ENCODE results near the gene SOX5. TPM values are rescaled to one million over a fixed set of nuclear protein-coding genes. Genes with fewer than 3 reads are reported as not detected.
A peak's percentile ranks its signal among the peaks of the same experiment; 100 is the strongest.

SOX5 gene
- total and polyA plus RNA-seq, 9 of the 15 experiments (the other 6 are each of a cell fraction or from before 2014, with no cell fraction given): 8.3 to 16.5 (median 11.9) TPM

- TF ChIP-seq PKNOX1 (IDR thresholded peaks at IDR 0.05): peak; percentile 78
- TF ChIP-seq KLF13 (tag; IDR thresholded peaks at IDR 0.05; ENCODE audit: borderline replicate concordance, low read depth): no peak
- 0 out of 6 replicates have a peak, but pooled peaks of 1 of the 3 experiments have one; percentile 13 for TF ChIP-seq CTCF (IDR thresholded peaks at IDR 0.05 in 2 of 3, conservative IDR thresholded peaks at IDR 0.05 in 1 of 3; ENCODE audit: insufficient read depth in 2 of 3, low read depth in 1 of 3, low read length in 3 of 3)
- TF ChIP-seq SOX6 (IDR thresholded peaks at IDR 0.05): peak; percentile 78
- TF ChIP-seq KDM4B (IDR thresholded peaks at IDR 0.05; ENCODE audit: borderline replicate concordance in 2 of 2, low read depth in 1 of 2): no peak
- TF ChIP-seq HDAC2 (IDR thresholded peaks at IDR 0.05): peak; percentile 13; the same call in 1 of the 2 replicates
- TF ChIP-seq TGIF2 (CRISPR knock-in tag; IDR thresholded peaks at IDR 0.05): no peak
These were observed 822 bp upstream of the SOX5 start (continued) for GRCh38 chr12:23950210-23950774.

GRCh38 chr12:23948291-23948690 lies 1.2 kb downstream of the SOX5 start:
- no peaks in the 10 kb centered on the region for H3K79me2 ChIP-seq (ENCODE audit: control insufficient read depth, insufficient read depth, low read length)
- CTCF ChIA-PET (ENCODE audit: low intra/inter-chr PET ratio): interaction anchor here (0.6 kb wide), 1 partner anchor 817 kb away, joined by 3 read pairs; no protein-coding TSS in a partner anchor
- H3K27ac ChIP-seq (ENCODE audit: extremely low read depth, low read depth, low read length): no peak overlapping the region
- H3K36me3 ChIP-seq (ENCODE audit: control insufficient read depth, insufficient read depth, low read length): no peaks in the 10 kb centered on the region
- no peak overlapping the region for H3K4me3 ChIP-seq
- 46% methylated on average over 4 of the region's 4 CpGs for WGBS (ENCODE audit: insufficient coverage, low coverage, missing lambda C conversion rate)
- peaks cover 0 to 5% of the 10 kb centered on the region in 2 experiments; a peak in 1 of 5 replicates for H3K4me1 ChIP-seq (replicated peaks in 1 of 2; ENCODE audit: control insufficient read depth in 2 of 2, insufficient read depth in 2 of 2, low read length in 2 of 2)
- FAIRE-seq (no peak), ATAC-seq (no peak), DNase-seq (ENCODE audit: extremely low read depth in 1 of 4, low spot score in 3 of 4) (no peak)
- no peaks in the 10 kb centered on the region for H4K20me1 ChIP-seq (replicated peaks; ENCODE audit: control insufficient read depth, insufficient read depth, low read length)
- no peak overlapping the region for H3K9ac ChIP-seq (ENCODE audit: insufficient read depth in 1 of 2, low read depth in 2 of 2, low read length in 2 of 2)
- POLR2A ChIA-PET: no interaction called here
- in situ Hi-C loops (cut with MboI) (no loop called here), intact Hi-C loops (cut with micrococcal nuclease) (loop anchor here (10.0 kb wide), 1 partner anchor 133 kb away; no protein-coding TSS in a partner anchor)
- no peaks in the 10 kb centered on the region for H3K27me3 ChIP-seq (ENCODE audit: control insufficient read depth in 2 of 2, insufficient read depth in 2 of 2, low read length in 2 of 2)
- no peak overlapping the region for H2AFZ ChIP-seq (ENCODE audit: low read depth, low read length)
- no TSS peak for BruUV-seq (replicated peaks)
- H3K9me1 ChIP-seq (ENCODE audit: control insufficient read depth, insufficient read depth, low read length): no peaks in the 10 kb centered on the region
- no peaks in the 10 kb centered on the region for H3K9me3 ChIP-seq (replicated peaks; ENCODE audit: control insufficient read depth, insufficient read depth, low read depth, low read length)
- no peak overlapping the region for H3K4me2 ChIP-seq (ENCODE audit: insufficient read depth, low read length)
- TF ChIP-seq ZNF197 (CRISPR knock-in tag; IDR thresholded peaks at IDR 0.05; ENCODE audit: low read depth) (no peak), RBM17 (IDR thresholded peaks at IDR 0.05; ENCODE audit: borderline replicate concordance, low read depth, low read length) (no peak), FUS (optimal IDR thresholded peaks at IDR 0.05; ENCODE audit: low read depth, low read length) (no peak), ZC3H11A (IDR thresholded peaks at IDR 0.05; ENCODE audit: low read depth, low read length) (no peak), MAFF (IDR thresholded peaks at IDR 0.05; ENCODE audit: low read length) (no peak), JUND (IDR thresholded peaks at IDR 0.05; ENCODE audit: borderline replicate concordance, low read depth, low read length) (no peak), JUND (tag; IDR thresholded peaks at IDR 0.05; ENCODE audit: borderline replicate concordance, low read depth, low read length) (no peak), MXD1 (CRISPR knock-in tag; IDR thresholded peaks at IDR 0.05; ENCODE audit: borderline replicate concordance, poor library complexity, severe bottlenecking) (no peak), GTF2F1 (IDR thresholded peaks at IDR 0.05; ENCODE audit: low read depth, low read length) (no peak), HMG20B (CRISPR knock-in tag; IDR thresholded peaks at IDR 0.05) (no peak), RFX7 (CRISPR knock-in tag; IDR thresholded peaks at IDR 0.05) (no peak), ZNF507 (tag; conservative IDR thresholded peaks at IDR 0.05) (no peak)
